OCI-LY1 (cell line): Measurements from ENCODE around the gene CFAP47.

Source experiments
- H2AFZ ChIP-seq: fragments of 200-600 bp; sonication (generic), shearing (Covaris generic); 2 replicates; pipeline ENCODE4 v1.6.0; 2014; ENCODE audit warnings: antibody characterized with exemption, mild to moderate bottlenecking, low read length
- H3F3A ChIP-seq: fragments of 200-600 bp; sonication (generic), shearing (Covaris generic); 2 replicates; pipeline ENCODE4 v1.6.0; 2014; ENCODE audit warnings: mild to moderate bottlenecking, antibody characterized with exemption, low read length, moderate library complexity; ENCODE audit not compliant: insufficient read depth
- H3K27ac ChIP-seq: fragments of 200-600 bp; sonication (generic); 2 replicates; pipeline ENCODE4 v1.5.1; 2014; ENCODE audit warnings: low read length, mixed run types, mild to moderate bottlenecking, low read depth; ENCODE audit not compliant: poor library complexity, severe bottlenecking
- H3K27me3 ChIP-seq: fragments of 200-600 bp; sonication (generic); 2 replicates; pipeline ENCODE4 v1.6.0; 2014; ENCODE audit warnings: antibody characterized with exemption, mild to moderate bottlenecking, low read length, moderate library complexity; ENCODE audit not compliant: insufficient read depth
- H3K36me3 ChIP-seq: fragments of 200-600 bp; sonication (generic); 2 replicates; pipeline ENCODE4 v1.6.1; 2014; ENCODE audit warnings: mild to moderate bottlenecking, antibody characterized with exemption, low read length, moderate library complexity, mixed read lengths; ENCODE audit not compliant: insufficient read depth
- H3K4me1 ChIP-seq: fragments of 200-600 bp; sonication (generic); 2 replicates; pipeline ENCODE4 v1.5.1; 2014; ENCODE audit warnings: mild to moderate bottlenecking, low read length, moderate library complexity; ENCODE audit not compliant: insufficient read depth, severe bottlenecking
- H3K4me2 ChIP-seq: fragments of 200-600 bp; sonication (generic), shearing (Covaris generic); 2 replicates; pipeline ENCODE4 v1.6.1; 2014; ENCODE audit warnings: low read length
- H3K4me3 ChIP-seq: fragments of 200-600 bp; sonication (generic); 2 replicates; pipeline ENCODE4 v1.5.1; 2014; ENCODE audit warnings: low read length, low read depth, mild to moderate bottlenecking, mixed read lengths; ENCODE audit not compliant: poor library complexity, severe bottlenecking
- H3K79me2 ChIP-seq: fragments of 200-600 bp; shearing (Covaris generic); 2 replicates; pipeline ENCODE4 v1.6.1; 2016; ENCODE audit warnings: mixed run types, low read length, mixed read lengths; ENCODE audit not compliant: insufficient read depth
- H3K9ac ChIP-seq: fragments of 200-600 bp; sonication (generic), shearing (Covaris generic); 2 replicates; pipeline ENCODE4 v1.6.1; 2014; ENCODE audit warnings: mild to moderate bottlenecking, low read length, mixed read lengths
- H3K9me2 ChIP-seq: fragments of 200-600 bp; sonication (generic), shearing (Covaris generic); 2 replicates; pipeline ENCODE4 v1.6.1; 2014; ENCODE audit warnings: low read depth, mild to moderate bottlenecking, low read length, mixed read lengths
- H3K9me3 ChIP-seq: fragments of 200-600 bp; shearing (Covaris generic); 2 replicates; pipeline ENCODE4 v1.6.1; 2014; ENCODE audit warnings: low read length, mixed read lengths
- H4K20me1 ChIP-seq: fragments of 200-600 bp; sonication (generic), shearing (Covaris generic); 2 replicates; pipeline ENCODE4 v1.6.0; 2016; ENCODE audit warnings: mild to moderate bottlenecking, low read length; ENCODE audit not compliant: insufficient read depth
- CTCF ChIP-seq: fragments of 200-600 bp; sonication (generic), shearing (Covaris generic); IDR thresholded peaks from 2 replicates; pipeline ENCODE4 v1.5.1; 2017; ENCODE audit warnings: mild to moderate bottlenecking, antibody characterized with exemption, low read length, moderate library complexity, mixed read lengths
- EZH2 ChIP-seq: fragments of 200-600 bp; sonication (generic), shearing (Covaris generic); IDR thresholded peaks from 2 replicates; pipeline ENCODE4 v1.8.0; 2017; ENCODE audit warnings: borderline replicate concordance, mixed run types, mild to moderate bottlenecking, antibody characterized with exemption, low read length, moderate library complexity, mixed read lengths

Gene CFAP47

GRCh38 chrX:36414056-36414455 lies 494.5 kb downstream of the CFAP47 start:
- Histone ChIP-seq H3K4me2 (no peak overlapping the region), H3K79me2 (no peaks in the 10 kb centered on the region), H3K27me3 (no peaks in the 10 kb centered on the region), H2AFZ (no peak overlapping the region), H4K20me1 (no peaks in the 10 kb centered on the region), H3K4me3 (no peak overlapping the region), H3K9me3 (no peaks in the 10 kb centered on the region), H3K27ac (no peak overlapping the region), H3K36me3 (no peaks in the 10 kb centered on the region), H3F3A (no peaks in the 10 kb centered on the region), H3K9ac (no peak overlapping the region), H3K9me2 (no peaks in the 10 kb centered on the region), H3K4me1 (no peaks in the 10 kb centered on the region)
- TF ChIP-seq CTCF = no peak
- TF ChIP-seq EZH2 = no peak

- H3K79me2 ChIP-seq = no peaks in the 10 kb centered on the region
- H3K27me3 ChIP-seq = no peaks in the 10 kb centered on the region
- no peak overlapping the region for H3K4me2 ChIP-seq
- no peaks in the 10 kb centered on the region for H3K9me3 ChIP-seq
- no peak for TF ChIP-seq CTCF
- TF ChIP-seq EZH2 = no peak
- H3K4me3 ChIP-seq = no peak overlapping the region
- no peaks in the 10 kb centered on the region for H3K9me2 ChIP-seq
- H3K9ac ChIP-seq = no peak overlapping the region
- H3K4me1 ChIP-seq = no peaks in the 10 kb centered on the region
- H3K27ac ChIP-seq = no peak overlapping the region
- no peak overlapping the region for H2AFZ ChIP-seq
- no peaks in the 10 kb centered on the region for H4K20me1 ChIP-seq
- H3K36me3 ChIP-seq = no peaks in the 10 kb centered on the region
- H3F3A ChIP-seq = no peaks in the 10 kb centered on the region
Observed at GRCh38 chrX:36422368-36422767, 502.8 kb downstream of the CFAP47 start.

DNA sequence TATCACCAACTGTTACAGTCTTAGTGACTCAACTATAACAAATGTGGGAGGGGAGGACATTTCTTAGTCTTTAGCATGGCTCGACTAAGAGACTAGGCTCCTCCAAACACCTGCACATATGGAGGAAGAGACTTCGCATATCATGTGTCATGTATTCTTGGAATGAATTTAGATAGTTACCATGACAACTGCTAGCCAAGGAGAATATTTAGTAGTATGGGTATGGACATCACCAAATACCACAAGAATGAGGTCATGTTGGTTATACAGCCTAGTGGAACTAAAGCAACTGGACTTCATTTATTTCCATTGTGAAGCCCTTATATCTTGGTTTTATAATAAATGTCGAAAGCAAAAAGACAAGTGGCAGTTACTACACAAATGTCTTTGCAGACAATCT lies 512.3 kb downstream of the CFAP47 start:
- Histone ChIP-seq H3K79me2 (no peaks in the 10 kb centered on the region), H3K36me3 (no peaks in the 10 kb centered on the region), H3K4me1 (no peaks in the 10 kb centered on the region), H3K9ac (no peak overlapping the region), H3K4me3 (no peak overlapping the region), H4K20me1 (no peaks in the 10 kb centered on the region), H3K9me2 (no peaks in the 10 kb centered on the region), H3K27me3 (no peaks in the 10 kb centered on the region), H3F3A (no peaks in the 10 kb centered on the region), H3K4me2 (no peak overlapping the region), H3K9me3 (no peaks in the 10 kb centered on the region), H3K27ac (no peak overlapping the region), H2AFZ (no peak overlapping the region)
- TF ChIP-seq EZH2 (no peak), CTCF (no peak)
